ENCODE results near the gene PCDH12.

GRCh38 chr5:141994511-141995136, 36.6 kb upstream of the PCDH12 start:
- no peak for TF ChIP-seq EZH2 (IDR thresholded peaks at IDR 0.05; ENCODE audit: low read depth, low read length, severe bottlenecking)
- no peak for TF ChIP-seq POLR2A (IDR thresholded peaks at IDR 0.05; ENCODE audit: control extremely low read depth in 1 of 2, low read depth in 2 of 2, low read length in 2 of 2)
- TF ChIP-seq RNF2 (IDR thresholded peaks at IDR 0.05; ENCODE audit: borderline replicate concordance, low read depth, low read length, missing control alignments, poor library complexity, severe bottlenecking), result no peak
- no peak for TF ChIP-seq SP1 (IDR thresholded peaks at IDR 0.05; ENCODE audit: low read depth, low read length)
- no peak for TF ChIP-seq CTCF (IDR thresholded peaks at IDR 0.05; ENCODE audit: control extremely low read depth in 1 of 3, insufficient read depth in 1 of 3, low read depth in 1 of 3, low read length in 3 of 3)
- TF ChIP-seq CHD2 (IDR thresholded peaks at IDR 0.05; ENCODE audit: low read length), result no peak
- TF ChIP-seq RXRA (IDR thresholded peaks at IDR 0.05; ENCODE audit: insufficient read depth, low read depth, low read length), result no peak
